ENCODE data around the gene CDC14A. TPM values are rescaled to one million over a fixed set of nuclear protein-coding genes. Genes with fewer than 3 reads are reported as not detected.

CDC14A gene
- total and polyA plus RNA-seq, 11 donors: 1.7 to 8.8 (median 3.5) TPM

GRCh38 chr1:100539836-100540536 lies 187.7 kb downstream of the CDC14A start:
- intact Hi-C loops (cut with DNase I): loop anchor here in 1 of 10 donors (10.0 kb wide), 1 partner anchor 175 kb away; the partner anchor contains the start of gene VCAM1
- Histone ChIP-seq H3K27ac (no peak overlapping the region), H3K36me3 (no peaks in the 10 kb centered on the region), H3K27me3 (peaks cover 11 to 43% (median 20%) of the 10 kb centered on the region in 9 donors), H3K4me3 (peak overlapping the region; percentile 10 to 61 (median 49)), H3K4me1 (peaks cover 0 to 27% (median 10%) of the 10 kb centered on the region in 12 donors), H3K9me3 (no peaks in the 10 kb centered on the region)
- WGBS, 4 donors: 10 to 18% (median 13%) methylated on average over 47 to 57 of the region's 57 CpGs
- TF ChIP-seq POLR2A (IDR thresholded peaks at IDR 0.05): no peak
- TF ChIP-seq, protein P1, sequence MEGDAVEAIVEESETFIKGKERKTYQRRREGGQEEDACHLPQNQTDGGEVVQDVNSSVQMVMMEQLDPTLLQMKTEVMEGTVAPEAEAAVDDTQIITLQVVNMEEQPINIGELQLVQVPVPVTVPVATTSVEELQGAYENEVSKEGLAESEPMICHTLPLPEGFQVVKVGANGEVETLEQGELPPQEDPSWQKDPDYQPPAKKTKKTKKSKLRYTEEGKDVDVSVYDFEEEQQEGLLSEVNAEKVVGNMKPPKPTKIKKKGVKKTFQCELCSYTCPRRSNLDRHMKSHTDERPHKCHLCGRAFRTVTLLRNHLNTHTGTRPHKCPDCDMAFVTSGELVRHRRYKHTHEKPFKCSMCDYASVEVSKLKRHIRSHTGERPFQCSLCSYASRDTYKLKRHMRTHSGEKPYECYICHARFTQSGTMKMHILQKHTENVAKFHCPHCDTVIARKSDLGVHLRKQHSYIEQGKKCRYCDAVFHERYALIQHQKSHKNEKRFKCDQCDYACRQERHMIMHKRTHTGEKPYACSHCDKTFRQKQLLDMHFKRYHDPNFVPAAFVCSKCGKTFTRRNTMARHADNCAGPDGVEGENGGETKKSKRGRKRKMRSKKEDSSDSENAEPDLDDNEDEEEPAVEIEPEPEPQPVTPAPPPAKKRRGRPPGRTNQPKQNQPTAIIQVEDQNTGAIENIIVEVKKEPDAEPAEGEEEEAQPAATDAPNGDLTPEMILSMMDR (IDR thresholded peaks at IDR 0.05): no peak
- peak in 3 of 4 donors; percentile 41 to 78 (median 77) for ATAC-seq
- peak in 3 of 5 donors; percentile 37 to 54 (median 46) for DNase-seq

- intact Hi-C loops (cut with DNase I): no loop called here
- H3K9me3 ChIP-seq: no peaks in the 10 kb centered on the region
- no peak for DNase-seq
Observed at GRCh38 chr1:100542285-100542684, 190.0 kb downstream of the CDC14A start.

DNA sequence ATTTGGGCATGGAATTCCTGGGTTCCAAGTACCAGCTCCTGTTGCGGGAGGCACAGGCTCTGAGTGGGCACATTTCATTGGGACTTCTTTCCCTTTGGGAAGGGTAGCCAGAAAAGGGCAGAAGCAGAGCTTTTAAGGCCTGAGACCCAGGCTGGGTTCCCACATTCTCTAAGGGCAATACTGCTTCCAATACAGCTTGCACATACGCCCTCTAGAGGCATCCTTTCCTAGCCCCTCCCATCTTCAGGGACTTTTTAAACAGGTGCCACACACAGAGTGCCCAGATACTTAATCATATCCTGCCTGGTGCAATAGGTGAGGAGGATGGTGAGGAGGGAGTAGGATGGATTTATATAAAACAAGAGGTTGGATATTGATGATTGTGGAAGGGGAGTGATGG lies 191.3 kb downstream of the CDC14A start:
- DNase-seq (no peak), ATAC-seq (no peak)
- Histone ChIP-seq H3K4me1 (peaks cover 0 to 15% (median 10%) of the 10 kb centered on the region in 12 donors), H3K27me3 (peaks cover 6 to 30% (median 17%) of the 10 kb centered on the region in 9 donors), H3K27ac (no peak overlapping the region), H3K9me3 (no peaks in the 10 kb centered on the region), H3K4me3 (no peak overlapping the region), H3K36me3 (no peaks in the 10 kb centered on the region)
- TF ChIP-seq, protein P1 (IDR thresholded peaks at IDR 0.05): peak in 1 of 12 donors; percentile 32
- no peak for TF ChIP-seq POLR2A (IDR thresholded peaks at IDR 0.05)
- WGBS, 4 donors: 79 to 91% (median 84%) methylated on average over 2 of the region's 2 CpGs
- intact Hi-C loops (cut with DNase I): no loop called here

More at GRCh38 chr1:100542285-100542684, 190.0 kb downstream of the CDC14A start:
- no peak overlapping the region for H3K4me3 ChIP-seq
- H3K4me1 ChIP-seq: peaks cover 0 to 18% (median 10%) of the 10 kb centered on the region in 12 donors
- H3K27me3 ChIP-seq: peaks cover 6 to 37% (median 20%) of the 10 kb centered on the region in 9 donors
- no peak overlapping the region for H3K27ac ChIP-seq
- TF ChIP-seq, protein P1 (IDR thresholded peaks at IDR 0.05): no peak
- no peak for TF ChIP-seq POLR2A (IDR thresholded peaks at IDR 0.05)
- WGBS, 4 donors: 83 to 93% (median 93%) methylated on average over 2 of the region's 2 CpGs
- ATAC-seq: no peak
- H3K36me3 ChIP-seq: no peaks in the 10 kb centered on the region

DNA sequence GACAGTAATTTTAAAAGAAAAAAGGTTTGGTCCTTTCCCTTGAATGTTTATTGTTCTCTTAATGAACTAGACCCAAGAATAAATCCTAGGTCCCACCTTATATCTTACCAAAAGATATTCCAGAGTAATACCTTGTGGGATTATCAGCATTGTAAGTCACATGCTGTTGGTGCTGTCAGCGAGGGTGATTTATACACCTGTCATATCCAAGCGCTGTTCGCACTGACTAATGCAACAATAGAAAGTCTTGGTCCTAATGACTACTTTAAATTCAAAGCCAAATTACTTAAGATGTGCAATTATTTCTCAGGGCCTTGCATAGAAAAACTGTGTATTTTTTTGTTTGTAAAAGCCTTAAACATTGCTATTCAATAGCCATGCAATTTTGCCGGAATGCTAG lies 192.5 kb downstream of the CDC14A start:
- Histone ChIP-seq H3K36me3 (no peaks in the 10 kb centered on the region), H3K27ac (no peak overlapping the region), H3K4me3 (no peak overlapping the region), H3K27me3 (peaks cover 0 to 21% (median 6%) of the 10 kb centered on the region in 9 donors), H3K9me3 (peaks cover 0 to 6% (median 0%) of the 10 kb centered on the region in 12 donors), H3K4me1 (peaks cover 0 to 6% (median 4%) of the 10 kb centered on the region in 12 donors)
- DNase-seq (no peak), ATAC-seq (no peak)
- intact Hi-C loops (cut with DNase I): no loop called here
- TF ChIP-seq POLR2A (IDR thresholded peaks at IDR 0.05): no peak
- TF ChIP-seq, protein P1 (IDR thresholded peaks at IDR 0.05): no peak
- 93 to 96% (median 93%) methylated on average over 4 of the region's 4 CpGs for WGBS, 4 donors

Data from heart left ventricle (tissue), 16 donors.